AG04449 (cell line): ENCODE results near the gene SPSB1.
A peak's percentile ranks its signal among the peaks of the same experiment; 100 is the strongest.

ENCODE experiments used
- CTCF ChIA-PET: fragments of 350-600 bp; formaldehyde crosslinking; extraction: SDS; loops from one replicate; lab custom pipeline; 2021; ENCODE audit warnings: antibody characterized with exemption; lab: Yijun Ruan, JAX
- POLR2A ChIA-PET: fragments of 400-600, 350-600 bp; formaldehyde crosslinking; extraction: SDS; loops from one replicate; lab custom pipeline; 2020; ENCODE audit warnings: antibody characterized with exemption, inconsistent platforms; lab: Yijun Ruan, JAX
- DNase-seq: peaks from one replicate; pipeline ENCODE4 v3.0.0-alpha.2; 2010; ENCODE audit warnings: low read depth, low spot score
- H3K4me3 ChIP-seq: 2 replicates; pipeline ENCODE4 v1.5.1; 2011; ENCODE audit warnings: low read depth, mild to moderate bottlenecking, control low read depth, low read length
- TF ChIP-seq, protein P1 (sequence below): IDR thresholded peaks from one replicate; pipeline ENCODE4 v1.5.1; 2011; ENCODE audit warnings: mild to moderate bottlenecking, moderate library complexity, low read length, control low read depth, inconsistent platforms; ENCODE audit not compliant: insufficient read depth; ENCODE audit errors: missing control alignments

Gene SPSB1

DNA sequence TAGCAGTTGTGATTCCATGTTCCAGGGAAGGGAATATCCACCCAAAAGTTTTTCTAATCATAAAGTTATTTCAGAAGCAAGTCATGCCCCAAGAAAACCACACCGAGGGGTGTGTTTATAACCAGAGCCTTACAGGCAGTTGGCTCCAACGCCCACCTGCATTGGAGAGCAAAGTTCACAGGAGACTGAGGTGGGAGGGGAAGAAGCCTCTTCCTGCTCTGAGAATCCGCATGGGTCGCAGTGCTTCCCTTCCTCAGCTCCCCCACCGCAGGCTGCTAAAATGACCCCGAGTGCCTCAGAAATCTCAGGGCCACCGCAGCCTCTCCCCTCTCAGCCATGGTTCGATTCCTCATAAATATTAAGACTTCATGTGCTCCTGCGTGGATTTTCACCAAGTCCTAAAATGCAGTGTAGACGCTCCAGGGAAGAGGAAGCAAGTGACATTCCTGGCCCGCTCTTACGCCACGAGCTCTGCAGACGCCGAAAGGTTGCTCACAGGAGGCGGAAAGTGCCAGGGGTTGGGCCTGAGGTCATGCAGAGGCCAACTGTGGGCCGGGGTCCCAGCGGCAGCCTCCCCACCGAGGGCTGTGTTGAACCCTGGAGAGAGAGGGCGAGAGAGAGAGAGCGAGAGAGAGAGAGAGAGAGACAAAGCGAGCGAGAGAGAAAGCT is 13.4 kb upstream of the SPSB1 start:
- CTCF ChIA-PET = interaction anchor here (1.4 to 7.7 kb wide), 6 partner anchors 10 to 216 kb away, joined by 3 to 43 read pairs (median 16); no protein-coding TSS in a partner anchor
- POLR2A ChIA-PET = interaction anchor here (0.6 to 2.6 kb wide), 2 partner anchors 11 to 208 kb away, joined by 4 to 8 read pairs; no protein-coding TSS in a partner anchor
- DNase-seq = no peak
- H3K4me3 ChIP-seq = no peak overlapping the region
- TF ChIP-seq, protein P1, sequence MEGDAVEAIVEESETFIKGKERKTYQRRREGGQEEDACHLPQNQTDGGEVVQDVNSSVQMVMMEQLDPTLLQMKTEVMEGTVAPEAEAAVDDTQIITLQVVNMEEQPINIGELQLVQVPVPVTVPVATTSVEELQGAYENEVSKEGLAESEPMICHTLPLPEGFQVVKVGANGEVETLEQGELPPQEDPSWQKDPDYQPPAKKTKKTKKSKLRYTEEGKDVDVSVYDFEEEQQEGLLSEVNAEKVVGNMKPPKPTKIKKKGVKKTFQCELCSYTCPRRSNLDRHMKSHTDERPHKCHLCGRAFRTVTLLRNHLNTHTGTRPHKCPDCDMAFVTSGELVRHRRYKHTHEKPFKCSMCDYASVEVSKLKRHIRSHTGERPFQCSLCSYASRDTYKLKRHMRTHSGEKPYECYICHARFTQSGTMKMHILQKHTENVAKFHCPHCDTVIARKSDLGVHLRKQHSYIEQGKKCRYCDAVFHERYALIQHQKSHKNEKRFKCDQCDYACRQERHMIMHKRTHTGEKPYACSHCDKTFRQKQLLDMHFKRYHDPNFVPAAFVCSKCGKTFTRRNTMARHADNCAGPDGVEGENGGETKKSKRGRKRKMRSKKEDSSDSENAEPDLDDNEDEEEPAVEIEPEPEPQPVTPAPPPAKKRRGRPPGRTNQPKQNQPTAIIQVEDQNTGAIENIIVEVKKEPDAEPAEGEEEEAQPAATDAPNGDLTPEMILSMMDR = no peak

GRCh38 chr1:9280015-9280860 is 12.5 kb upstream of the SPSB1 start:
- TF ChIP-seq, protein P1 = no peak
- ChIA-PET POLR2A (interaction anchor here (0.6 to 2.6 kb wide), 2 partner anchors 10 to 207 kb away, joined by 4 to 8 read pairs; no protein-coding TSS in a partner anchor), CTCF (interaction anchor here (0.9 to 7.7 kb wide), 9 partner anchors 10 to 215 kb away, joined by 3 to 43 read pairs (median 7); no protein-coding TSS in a partner anchor)
- peak overlapping the region; percentile 20 for H3K4me3 ChIP-seq
- no peak for DNase-seq

GRCh38 chr1:9281071-9281827 is 11.4 kb upstream of the SPSB1 start:
- CTCF ChIA-PET = interaction anchor here (0.5 to 7.7 kb wide), 11 partner anchors 9 to 214 kb away, joined by 3 to 43 read pairs (median 4); no protein-coding TSS in a partner anchor
- H3K4me3 ChIP-seq = no peak overlapping the region
- no peak for DNase-seq

DNA sequence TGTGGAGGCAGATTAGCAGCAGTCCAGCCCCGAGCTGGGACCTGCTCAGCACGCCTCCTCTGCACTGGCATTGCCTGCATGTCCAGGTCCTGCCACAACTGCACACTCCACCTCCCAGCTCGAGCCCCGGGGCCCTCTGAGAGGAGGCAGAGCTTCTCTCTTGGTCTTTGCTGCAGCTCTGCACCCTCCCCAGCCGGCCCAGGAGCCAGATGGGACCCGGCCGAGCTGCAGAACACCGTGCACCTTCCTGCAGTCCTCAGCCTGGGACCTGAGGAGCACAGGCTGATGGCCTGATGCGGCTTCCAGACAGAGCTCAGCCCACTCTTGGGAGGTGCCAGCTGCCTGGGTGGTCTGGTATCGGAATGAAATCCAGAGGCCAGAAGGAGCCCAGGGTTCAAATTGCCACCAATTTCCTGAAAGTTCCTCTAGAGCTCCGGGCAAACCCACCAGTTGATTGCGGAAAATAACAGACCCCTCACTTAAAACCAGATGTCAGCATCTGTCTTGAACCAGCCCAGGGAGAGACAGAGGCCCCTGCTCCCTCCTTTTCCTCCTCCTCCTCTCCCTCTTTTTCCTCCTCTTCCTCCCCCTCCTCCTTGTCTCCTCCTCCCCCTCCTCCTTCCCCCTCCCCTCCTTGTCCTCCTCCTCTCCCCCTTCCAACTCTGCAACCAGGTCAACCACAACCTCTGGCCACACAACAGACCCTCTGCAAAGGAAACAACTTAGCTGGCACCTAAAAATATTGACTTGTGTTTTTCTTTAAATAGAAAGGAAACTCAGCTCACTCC is 10.6 kb upstream of the SPSB1 start:
- ChIA-PET POLR2A (interaction anchor here (2.6 kb wide), 1 partner anchor 8 kb away, joined by 8 read pairs; no protein-coding TSS in a partner anchor), CTCF (interaction anchor here (1.0 to 7.7 kb wide), 9 partner anchors 8 to 213 kb away, joined by 3 to 43 read pairs (median 7); no protein-coding TSS in a partner anchor)

More at GRCh38 chr1:9281071-9281827, 11.4 kb upstream of the SPSB1 start:
- POLR2A ChIA-PET = interaction anchor here (2.6 kb wide), 1 partner anchor 9 kb away, joined by 8 read pairs; no protein-coding TSS in a partner anchor
- TF ChIP-seq, protein P1 = no peak

GRCh38 chr1:9282696-9282955 is 10.1 kb upstream of the SPSB1 start:
- CTCF ChIA-PET = interaction anchor here (1.2 to 7.7 kb wide), 8 partner anchors 7 to 212 kb away, joined by 3 to 43 read pairs (median 13); no protein-coding TSS in a partner anchor

More for the DNA sequence above, 10.6 kb upstream of the SPSB1 start:
- H3K4me3 ChIP-seq = no peak overlapping the region
- TF ChIP-seq, protein P1 = no peak
- no peak for DNase-seq

More at GRCh38 chr1:9282696-9282955, 10.1 kb upstream of the SPSB1 start:
- no peak for DNase-seq
- POLR2A ChIA-PET = no interaction called here
- TF ChIP-seq, protein P1 = no peak
- no peak overlapping the region for H3K4me3 ChIP-seq
